Skeletal muscle satellite cell (primary cell): ENCODE results near the gene HBEGF.
A peak's percentile ranks its signal among the peaks of the same experiment; 100 is the strongest.
"Not testable (repeated sequence)": the region's sequence is repeated elsewhere in the genome, so short reads cannot be mapped to it uniquely, and the experiment has no call there.

ENCODE experiments used
- H3K27me3 ChIP-seq: 2 replicates; pipeline ENCODE4 v1.7.0; 2013; ENCODE audit warnings: low read length; ENCODE audit not compliant: control insufficient read depth, insufficient read depth
- H3K36me3 ChIP-seq: 2 replicates; pipeline ENCODE4 v1.7.0; 2013; ENCODE audit warnings: mild to moderate bottlenecking, control low read depth, low read length; ENCODE audit not compliant: insufficient read depth
- H3K4me1 ChIP-seq: 2 replicates; pipeline ENCODE4 v1.7.0; 2013; ENCODE audit warnings: low read length; ENCODE audit not compliant: control insufficient read depth, insufficient read depth
- H3K4me2 ChIP-seq: 2 replicates; pipeline ENCODE4 v1.7.0; 2013; ENCODE audit warnings: mild to moderate bottlenecking, low read length
- H3K4me3 ChIP-seq: 2 replicates; pipeline ENCODE4 v1.7.0; 2013; ENCODE audit warnings: low read length
- H3K9ac ChIP-seq: 2 replicates; pipeline ENCODE4 v1.7.0; 2013; ENCODE audit warnings: mild to moderate bottlenecking, low read depth, low read length, moderate library complexity
- H3K9me3 ChIP-seq: replicated peaks from 2 replicates; pipeline ENCODE4 v1.7.0; 2013; ENCODE audit warnings: mild to moderate bottlenecking, control low read depth, low read length

The HBEGF gene

GRCh38 chr5:140343849-140344248 is 2.6 kb downstream of the HBEGF start:
- H3K9me3 ChIP-seq, H3K27me3 ChIP-seq, H3K4me3 ChIP-seq, H3K9ac ChIP-seq: not testable (repeated sequence)
- Histone ChIP-seq H3K4me2 (peak overlapping the region; percentile 90), H3K36me3 (peaks cover 35% of the 10 kb centered on the region), H3K4me1 (peaks cover 49% of the 10 kb centered on the region)

GRCh38 chr5:140342896-140343295 is 3.5 kb downstream of the HBEGF start:
- H3K9me3 ChIP-seq, result no peaks in the 10 kb centered on the region
- no peak overlapping the region for H3K4me2 ChIP-seq
- no peak overlapping the region for H3K9ac ChIP-seq
- no peaks in the 10 kb centered on the region for H3K27me3 ChIP-seq
- H3K4me3 ChIP-seq, result no peak overlapping the region
- peaks cover 58% of the 10 kb centered on the region for H3K4me1 ChIP-seq
- H3K36me3 ChIP-seq, result peaks cover 36% of the 10 kb centered on the region

- no peaks in the 10 kb centered on the region for H3K27me3 ChIP-seq
- no peak overlapping the region for H3K4me3 ChIP-seq
- peaks cover 64% of the 10 kb centered on the region for H3K4me1 ChIP-seq
- no peaks in the 10 kb centered on the region for H3K9me3 ChIP-seq
- no peak overlapping the region for H3K9ac ChIP-seq
- peak overlapping the region; percentile 16 for H3K4me2 ChIP-seq
- H3K36me3 ChIP-seq, result peaks cover 41% of the 10 kb centered on the region
Measured at GRCh38 chr5:140342287-140342686, 4.1 kb downstream of the HBEGF start.

- Histone ChIP-seq H3K9me3 (no peaks in the 10 kb centered on the region), H3K4me3 (no peak overlapping the region), H3K36me3 (peaks cover 44% of the 10 kb centered on the region), H3K9ac (no peak overlapping the region), H3K4me1 (peaks cover 62% of the 10 kb centered on the region), H3K27me3 (no peaks in the 10 kb centered on the region), H3K4me2 (peak overlapping the region; percentile 16)
Measured at GRCh38 chr5:140341591-140341990, 4.8 kb downstream of the HBEGF start.

- no peak overlapping the region for H3K9ac ChIP-seq
- peaks cover 50% of the 10 kb centered on the region for H3K36me3 ChIP-seq
- H3K27me3 ChIP-seq, result no peaks in the 10 kb centered on the region
- no peak overlapping the region for H3K4me2 ChIP-seq
- H3K9me3 ChIP-seq, result no peaks in the 10 kb centered on the region
- H3K4me1 ChIP-seq, result peaks cover 61% of the 10 kb centered on the region
- H3K4me3 ChIP-seq, result no peak overlapping the region
Measured at GRCh38 chr5:140340605-140341121, 5.7 kb downstream of the HBEGF start.

GRCh38 chr5:140339636-140340035 is 6.8 kb downstream of the HBEGF start:
- Histone ChIP-seq H3K9me3 (no peaks in the 10 kb centered on the region), H3K27me3 (no peaks in the 10 kb centered on the region), H3K4me3 (no peak overlapping the region), H3K36me3 (peaks cover 54% of the 10 kb centered on the region), H3K9ac (no peak overlapping the region), H3K4me1 (peaks cover 52% of the 10 kb centered on the region), H3K4me2 (no peak overlapping the region)

GRCh38 chr5:140338908-140339307 is 7.5 kb downstream of the HBEGF start:
- no peaks in the 10 kb centered on the region for H3K27me3 ChIP-seq
- no peak overlapping the region for H3K4me3 ChIP-seq
- H3K9me3 ChIP-seq, result no peaks in the 10 kb centered on the region
- H3K4me1 ChIP-seq, result peaks cover 46% of the 10 kb centered on the region
- peaks cover 54% of the 10 kb centered on the region for H3K36me3 ChIP-seq
- no peak overlapping the region for H3K9ac ChIP-seq
- no peak overlapping the region for H3K4me2 ChIP-seq

- no peaks in the 10 kb centered on the region for H3K27me3 ChIP-seq
- H3K4me3 ChIP-seq, result no peak overlapping the region
- H3K9ac ChIP-seq, result no peak overlapping the region
- H3K36me3 ChIP-seq, result peaks cover 54% of the 10 kb centered on the region
- H3K4me1 ChIP-seq, result peaks cover 46% of the 10 kb centered on the region
- H3K9me3 ChIP-seq, result no peaks in the 10 kb centered on the region
- peak overlapping the region; percentile 6 for H3K4me2 ChIP-seq
Measured at GRCh38 chr5:140338336-140338735, 8.1 kb downstream of the HBEGF start.

GRCh38 chr5:140337880-140338279 is 8.5 kb downstream of the HBEGF start:
- no peak overlapping the region for H3K9ac ChIP-seq
- no peak overlapping the region for H3K4me2 ChIP-seq
- no peaks in the 10 kb centered on the region for H3K9me3 ChIP-seq
- H3K4me1 ChIP-seq, result peaks cover 42% of the 10 kb centered on the region
- H3K36me3 ChIP-seq, result peaks cover 59% of the 10 kb centered on the region
- H3K4me3 ChIP-seq, result no peak overlapping the region
- H3K27me3 ChIP-seq, result no peaks in the 10 kb centered on the region

GRCh38 chr5:140336388-140336787 is 10.0 kb downstream of the HBEGF start:
- H3K9me3 ChIP-seq, result no peaks in the 10 kb centered on the region
- H3K27me3 ChIP-seq, result no peaks in the 10 kb centered on the region
- H3K36me3 ChIP-seq, result peaks cover 57% of the 10 kb centered on the region
- H3K4me1 ChIP-seq, result peaks cover 27% of the 10 kb centered on the region
- H3K4me3 ChIP-seq, result no peak overlapping the region
- no peak overlapping the region for H3K4me2 ChIP-seq
- no peak overlapping the region for H3K9ac ChIP-seq

- H3K9ac ChIP-seq, result no peak overlapping the region
- no peaks in the 10 kb centered on the region for H3K27me3 ChIP-seq
- no peak overlapping the region for H3K4me2 ChIP-seq
Measured at GRCh38 chr5:140331638-140332037, 14.8 kb downstream of the HBEGF start.

GRCh38 chr5:140329739-140330481 is 16.5 kb downstream of the HBEGF start:
- Histone ChIP-seq H3K27me3 (no peaks in the 10 kb centered on the region), H3K9ac (no peak overlapping the region), H3K36me3 (peaks cover 24% of the 10 kb centered on the region), H3K4me3 (no peak overlapping the region), H3K4me1 (peaks cover 18% of the 10 kb centered on the region), H3K9me3 (no peaks in the 10 kb centered on the region), H3K4me2 (no peak overlapping the region)

More at GRCh38 chr5:140331638-140332037, 14.8 kb downstream of the HBEGF start:
- H3K9me3 ChIP-seq, result no peaks in the 10 kb centered on the region
- H3K4me3 ChIP-seq, result no peak overlapping the region
- H3K4me1 ChIP-seq, result peaks cover 10% of the 10 kb centered on the region
- peaks cover 34% of the 10 kb centered on the region for H3K36me3 ChIP-seq
